Nasal cavity respiratory epithelium epithelial cell of viscerocranial mucosa (primary cell): ENCODE results near the gene SPIB. TPM values are rescaled to one million over a fixed set of nuclear protein-coding genes. Genes with fewer than 3 reads are reported as not detected.

Source experiments
- total RNA-seq: library from RNA; depleted of rRNA; stranded (reverse); fragments of >200 nt; gene quantifications from 2 replicates; pipeline ENCODE4 v1.2.3, GENCODE V29; 2014

The SPIB gene
- total RNA-seq: not detected in 2 replicates

GRCh38 chr19:50418176-50419021 is at the start of gene SPIB:
SPIB (plus strand) TSS chr19:50418938; CDS start chr19:50418963, 25 bp downstream.

GRCh38 chr19:50376166-50377050 is 42.3 kb upstream of the SPIB start, which contains the start of gene NR1H2:
NR1H2 (plus strand) TSS chr19:50376457; CDS start chr19:50377606, 1,149 bp downstream.

GRCh38 chr19:50383852-50384684 is 34.7 kb upstream of the SPIB start, which contains the start of gene POLD1:
POLD1 (plus strand) TSS chr19:50384347; CDS start chr19:50398852, 14,505 bp downstream.

GRCh38 chr19:50432221-50433028 is 13.7 kb downstream of the SPIB start, which contains the start of gene MYBPC2:
MYBPC2 (plus strand) TSS chr19:50432892; CDS start chr19:50432954, 62 bp downstream.

GRCh38 chr19:50476224-50476906 is 57.6 kb downstream of the SPIB start, which contains the start of the genes EMC10 and GARIN5A:
EMC10 (plus strand) TSS chr19:50476507; CDS start chr19:50476545, 38 bp downstream.
GARIN5A (minus strand) TSS chr19:50476848; CDS start chr19:50476388, 460 bp downstream.

Other genes with a start within 250 kb of the SPIB start
- 3.1 and 34.3 TPM in 2 replicates for gene MYH14, start 215.3 kb upstream of the SPIB start, total RNA-seq
- gene KCNC3, start 89.6 kb upstream of the SPIB start, total RNA-seq: under 0.01 and 0.36 TPM in 2 replicates
- gene NAPSA, start 53.3 kb upstream of the SPIB start, total RNA-seq: under 0.01 and 0.78 TPM in 2 replicates
- 60.1 and 69.3 TPM in 2 replicates for gene NR1H2, start 42.5 kb upstream of the SPIB start, total RNA-seq
- 25.6 and 27.7 TPM in 2 replicates for gene POLD1, start 34.6 kb upstream of the SPIB start, total RNA-seq
- gene MYBPC2, start 14.0 kb downstream of the SPIB start, total RNA-seq: not detected in 2 replicates
- gene EMC10, start 57.6 kb downstream of the SPIB start, total RNA-seq: 29.4 and 44.4 TPM in 2 replicates
- gene GARIN5A, start 57.9 kb downstream of the SPIB start, total RNA-seq: 0.68 and 1.4 TPM in 2 replicates
- 14.4 and 19.5 TPM in 2 replicates for gene JOSD2, start 92.3 kb downstream of the SPIB start, total RNA-seq
- gene ASPDH, start 95.0 kb downstream of the SPIB start, total RNA-seq: not detected in 2 replicates
- not detected in 2 replicates for gene LRRC4B, start 149.5 kb downstream of the SPIB start, total RNA-seq
- gene SYT3, start 220.9 kb downstream of the SPIB start, total RNA-seq: not detected in 2 replicates
- gene C19orf81, start 230.5 kb downstream of the SPIB start, total RNA-seq: 0.68 TPM in 1 of 2 replicates, not detected in the other